ENCODE data around the gene TTL.
"Not testable (repeated sequence)": the region's sequence is repeated elsewhere in the genome, so short reads cannot be mapped to it uniquely, and the experiment has no call there.

The TTL gene

GRCh38 chr2:112481528-112482233, at the start of gene TTL:
Gene TTL (plus strand): TSS chr2:112482156. CDS start chr2:112482345, 189 bp downstream.
- peak within 1 kb of the TSS; percentile 89 for H3K4me3 ChIP-seq (ENCODE audit: control insufficient read depth, low read depth, low read length)
- no peak for DNase-seq (ENCODE audit: low read depth)
- TF ChIP-seq CTCF (IDR thresholded peaks at IDR 0.05; ENCODE audit: control insufficient read depth, insufficient read depth, low read depth, low read length, missing control alignments): no peak

DNA sequence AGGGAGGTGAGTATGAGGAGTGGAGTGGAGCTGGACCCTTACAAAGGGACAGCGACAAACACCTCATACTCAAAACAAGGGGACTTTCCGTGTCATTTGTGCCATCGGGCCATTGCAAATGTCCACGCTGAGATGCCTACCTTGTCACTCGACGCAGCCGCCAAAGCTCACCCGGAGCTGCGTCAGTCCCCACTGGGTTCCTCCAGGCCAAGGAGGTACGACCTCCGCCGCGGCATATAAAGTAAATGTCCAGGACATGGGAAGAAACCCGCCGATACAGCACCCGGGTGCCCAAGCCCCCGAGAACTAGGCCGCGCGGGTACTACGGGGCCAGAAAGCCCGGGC, 49.6 kb upstream of the TTL start:
- peak overlapping the region; percentile 51 for H3K4me3 ChIP-seq (ENCODE audit: control insufficient read depth, low read depth, low read length)

GRCh38 chr2:112432735-112433479, 49.0 kb upstream of the TTL start:
- peak overlapping the region; percentile 51 for H3K4me3 ChIP-seq (ENCODE audit: control insufficient read depth, low read depth, low read length)
- DNase-seq (ENCODE audit: low read depth): not testable (repeated sequence)

More for the DNA sequence above, 49.6 kb upstream of the TTL start:
- not testable (repeated sequence) for DNase-seq (ENCODE audit: low read depth)

DNA sequence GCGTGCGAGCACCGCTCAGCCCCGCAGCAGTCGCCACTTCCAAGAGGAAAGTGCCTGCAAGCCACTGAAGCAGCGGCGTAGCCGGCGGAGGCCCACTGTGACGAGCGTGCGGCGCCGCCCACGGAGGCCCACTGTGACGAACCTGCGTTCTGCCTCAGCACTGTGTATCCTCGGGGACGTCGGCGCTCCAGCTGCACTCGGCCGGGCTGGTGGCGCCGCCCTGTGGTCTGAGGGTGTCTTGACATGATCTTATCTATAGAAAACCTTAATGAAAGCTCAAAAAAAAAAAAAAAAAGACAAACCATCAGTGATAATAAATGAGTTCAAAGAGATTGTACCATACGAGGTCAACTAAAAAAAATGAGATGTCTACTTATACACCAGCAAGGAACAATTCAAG, 48.5 kb upstream of the TTL start, which contains the start of gene RGPD8:
RGPD8 (minus strand) TSS at position 166 of the 400 bp plus-strand sequence. CDS start 192 bp downstream, outside the sequence.
- peak within 1 kb of the TSS; percentile 51 for H3K4me3 ChIP-seq (ENCODE audit: control insufficient read depth, low read depth, low read length)
- TF ChIP-seq CTCF (IDR thresholded peaks at IDR 0.05; ENCODE audit: control insufficient read depth, insufficient read depth, low read depth, low read length, missing control alignments): peak; percentile 49
- DNase-seq (ENCODE audit: low read depth): peak; percentile 35

GRCh38 chr2:112433932-112434730, 47.8 kb upstream of the TTL start:
- no peak overlapping the region for H3K4me3 ChIP-seq (ENCODE audit: control insufficient read depth, low read depth, low read length)
- no peak for DNase-seq (ENCODE audit: low read depth)
- TF ChIP-seq CTCF (IDR thresholded peaks at IDR 0.05; ENCODE audit: control insufficient read depth, insufficient read depth, low read depth, low read length, missing control alignments): no peak

- not testable (repeated sequence) for H3K4me3 ChIP-seq (ENCODE audit: control insufficient read depth, low read depth, low read length); DNase-seq (ENCODE audit: low read depth)
These were observed 46.9 kb upstream of the TTL start for GRCh38 chr2:112434890-112435715.

DNA sequence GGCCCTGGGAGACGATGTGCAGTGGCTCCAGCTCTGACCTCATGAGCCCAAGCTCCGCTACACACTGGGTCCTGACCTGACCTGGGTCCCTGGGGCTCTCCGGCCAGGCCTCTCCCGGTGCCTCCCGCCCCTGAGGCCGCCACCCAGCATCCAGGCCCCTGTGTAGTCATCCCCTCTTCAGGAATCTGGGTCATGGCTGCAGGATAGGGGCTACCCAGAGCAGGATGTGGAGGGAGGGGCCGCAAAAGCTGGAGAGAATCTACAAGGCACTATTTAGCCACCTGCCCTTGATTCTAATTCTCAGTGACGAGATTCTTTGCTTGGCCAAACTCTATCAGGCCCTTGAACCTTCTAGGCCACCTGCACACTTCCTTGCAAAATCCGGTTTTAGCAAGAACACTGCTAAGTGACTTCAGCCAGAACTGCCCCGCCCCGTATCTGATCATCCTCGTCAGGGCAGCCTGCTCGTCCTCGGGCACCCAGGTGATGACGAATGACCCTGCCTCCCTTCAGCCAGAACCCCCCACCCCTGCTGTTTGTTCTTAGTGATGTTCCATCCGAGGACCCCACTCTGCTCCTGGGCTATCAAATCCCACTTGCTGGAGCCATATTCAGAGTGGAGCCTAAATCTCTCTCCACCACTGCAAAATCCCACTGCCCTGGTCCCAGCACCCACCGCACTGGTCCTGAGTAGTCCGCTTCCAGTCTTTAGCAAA, 46.1 kb upstream of the TTL start:
- H3K4me3 ChIP-seq (ENCODE audit: control insufficient read depth, low read depth, low read length); DNase-seq (ENCODE audit: low read depth): not testable (repeated sequence)

- DNase-seq (ENCODE audit: low read depth); H3K4me3 ChIP-seq (ENCODE audit: control insufficient read depth, low read depth, low read length): not testable (repeated sequence)
These were observed 45.0 kb upstream of the TTL start for GRCh38 chr2:112436993-112437392.

GRCh38 chr2:112437405-112437831, 44.5 kb upstream of the TTL start:
- not testable (repeated sequence) for H3K4me3 ChIP-seq (ENCODE audit: control insufficient read depth, low read depth, low read length); DNase-seq (ENCODE audit: low read depth)

DNA sequence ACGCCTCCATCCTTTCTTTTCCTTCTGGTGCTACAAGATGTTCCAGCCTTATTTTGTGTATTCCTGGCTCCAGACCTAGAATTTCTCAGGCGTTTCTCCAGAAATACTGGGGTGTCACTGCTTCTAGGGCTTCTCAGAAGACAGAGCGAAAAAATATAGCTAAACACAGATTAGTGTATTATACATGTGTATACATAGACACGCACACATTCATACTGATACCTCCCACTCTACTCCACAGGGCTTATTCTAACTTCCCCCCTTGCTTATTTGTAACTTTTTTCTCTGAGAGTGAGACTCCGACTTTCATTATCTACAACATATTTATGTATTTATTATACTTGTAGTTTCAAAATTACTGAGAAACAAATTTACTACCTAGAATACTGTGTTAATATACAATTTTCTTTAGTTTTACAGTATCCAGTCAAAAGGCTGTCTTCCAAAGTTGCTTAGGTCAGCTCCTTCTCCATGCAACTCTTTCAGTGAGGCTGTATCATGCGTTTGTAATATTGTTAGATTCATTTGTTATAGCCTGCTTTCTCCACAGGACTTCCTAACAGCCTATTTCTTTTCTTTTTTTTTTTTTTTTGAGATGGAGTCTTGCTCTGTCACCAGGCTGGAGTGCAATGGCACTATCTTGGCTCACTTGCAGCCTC, 43.2 kb upstream of the TTL start:
- H3K4me3 ChIP-seq (ENCODE audit: control insufficient read depth, low read depth, low read length); DNase-seq (ENCODE audit: low read depth): not testable (repeated sequence)

- DNase-seq (ENCODE audit: low read depth); H3K4me3 ChIP-seq (ENCODE audit: control insufficient read depth, low read depth, low read length): not testable (repeated sequence)
These were observed 37.7 kb upstream of the TTL start for GRCh38 chr2:112444256-112444655.

All from AG09309 (cell line).